ENCODE data around the gene MED17.

MED17 gene

GRCh38 chr11:93807980-93808379 is 23.9 kb downstream of the MED17 start:
- H2AFZ ChIP-seq (ENCODE audit: low read length): no peak overlapping the region
- H4K20me1 ChIP-seq (ENCODE audit: insufficient read depth, low read length): no peaks in the 10 kb centered on the region
- no peaks in the 10 kb centered on the region for H3K27me3 ChIP-seq (ENCODE audit: insufficient read depth, low read length)
- no peak for TF ChIP-seq EZH2 (IDR thresholded peaks at IDR 0.05; ENCODE audit: borderline replicate concordance, low read length)
- TF ChIP-seq, protein P1, sequence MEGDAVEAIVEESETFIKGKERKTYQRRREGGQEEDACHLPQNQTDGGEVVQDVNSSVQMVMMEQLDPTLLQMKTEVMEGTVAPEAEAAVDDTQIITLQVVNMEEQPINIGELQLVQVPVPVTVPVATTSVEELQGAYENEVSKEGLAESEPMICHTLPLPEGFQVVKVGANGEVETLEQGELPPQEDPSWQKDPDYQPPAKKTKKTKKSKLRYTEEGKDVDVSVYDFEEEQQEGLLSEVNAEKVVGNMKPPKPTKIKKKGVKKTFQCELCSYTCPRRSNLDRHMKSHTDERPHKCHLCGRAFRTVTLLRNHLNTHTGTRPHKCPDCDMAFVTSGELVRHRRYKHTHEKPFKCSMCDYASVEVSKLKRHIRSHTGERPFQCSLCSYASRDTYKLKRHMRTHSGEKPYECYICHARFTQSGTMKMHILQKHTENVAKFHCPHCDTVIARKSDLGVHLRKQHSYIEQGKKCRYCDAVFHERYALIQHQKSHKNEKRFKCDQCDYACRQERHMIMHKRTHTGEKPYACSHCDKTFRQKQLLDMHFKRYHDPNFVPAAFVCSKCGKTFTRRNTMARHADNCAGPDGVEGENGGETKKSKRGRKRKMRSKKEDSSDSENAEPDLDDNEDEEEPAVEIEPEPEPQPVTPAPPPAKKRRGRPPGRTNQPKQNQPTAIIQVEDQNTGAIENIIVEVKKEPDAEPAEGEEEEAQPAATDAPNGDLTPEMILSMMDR (IDR thresholded peaks at IDR 0.05; ENCODE audit: low read length): no peak
- H3K4me3 ChIP-seq (ENCODE audit: low read depth, low read length, poor library complexity, severe bottlenecking): no peak overlapping the region
- no peaks in the 10 kb centered on the region for H3K9me2 ChIP-seq (ENCODE audit: low read depth, low read length)
- H3F3A ChIP-seq (ENCODE audit: insufficient read depth, low read length): no peaks in the 10 kb centered on the region
- no peak overlapping the region for H3K9ac ChIP-seq (ENCODE audit: low read length)
- no peaks in the 10 kb centered on the region for H3K79me2 ChIP-seq (ENCODE audit: insufficient read depth, low read length)
- H3K9me3 ChIP-seq (ENCODE audit: low read length): no peaks in the 10 kb centered on the region
- no peaks in the 10 kb centered on the region for H3K4me1 ChIP-seq (ENCODE audit: insufficient read depth, low read length, severe bottlenecking)
- H3K4me2 ChIP-seq (ENCODE audit: low read length): no peak overlapping the region
- H3K27ac ChIP-seq (ENCODE audit: low read depth, low read length, poor library complexity, severe bottlenecking): no peak overlapping the region
- peaks cover 82% of the 10 kb centered on the region for H3K36me3 ChIP-seq (ENCODE audit: insufficient read depth, low read length)

DNA sequence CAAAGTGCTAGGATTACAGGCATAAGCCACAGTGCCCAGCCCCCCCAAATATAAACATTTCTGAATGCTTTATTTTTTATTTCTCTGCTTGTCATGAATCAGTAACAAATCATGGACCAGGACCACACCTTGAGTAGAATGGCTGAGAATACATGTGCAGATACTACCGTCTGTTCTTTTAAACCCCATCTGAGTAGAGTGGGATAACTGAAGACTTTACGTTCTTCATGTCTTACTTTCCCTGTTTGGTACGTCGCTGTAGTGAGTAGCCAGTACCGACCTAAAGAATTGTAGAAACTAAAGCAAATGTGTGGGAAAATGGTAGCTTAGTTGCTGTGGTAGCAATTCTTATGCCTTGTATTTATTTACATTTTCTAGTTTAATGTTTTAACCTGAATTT is 29.9 kb downstream of the MED17 start:
- no peak overlapping the region for H3K27ac ChIP-seq (ENCODE audit: low read depth, low read length, poor library complexity, severe bottlenecking)
- H3K4me2 ChIP-seq (ENCODE audit: low read length): no peak overlapping the region
- no peaks in the 10 kb centered on the region for H3K9me3 ChIP-seq (ENCODE audit: low read length)
- no peak overlapping the region for H3K4me3 ChIP-seq (ENCODE audit: low read depth, low read length, poor library complexity, severe bottlenecking)
- TF ChIP-seq, protein P1 (IDR thresholded peaks at IDR 0.05; ENCODE audit: low read length): no peak
- no peak for TF ChIP-seq EZH2 (IDR thresholded peaks at IDR 0.05; ENCODE audit: borderline replicate concordance, low read length)
- no peaks in the 10 kb centered on the region for H3K27me3 ChIP-seq (ENCODE audit: insufficient read depth, low read length)
- no peaks in the 10 kb centered on the region for H4K20me1 ChIP-seq (ENCODE audit: insufficient read depth, low read length)
- H3K79me2 ChIP-seq (ENCODE audit: insufficient read depth, low read length): no peaks in the 10 kb centered on the region
- no peaks in the 10 kb centered on the region for H3K9me2 ChIP-seq (ENCODE audit: low read depth, low read length)
- no peaks in the 10 kb centered on the region for H3F3A ChIP-seq (ENCODE audit: insufficient read depth, low read length)
- peaks cover 50% of the 10 kb centered on the region for H3K36me3 ChIP-seq (ENCODE audit: insufficient read depth, low read length)
- H3K4me1 ChIP-seq (ENCODE audit: insufficient read depth, low read length, severe bottlenecking): no peaks in the 10 kb centered on the region
- H2AFZ ChIP-seq (ENCODE audit: low read length): no peak overlapping the region
- no peak overlapping the region for H3K9ac ChIP-seq (ENCODE audit: low read length)

DNA sequence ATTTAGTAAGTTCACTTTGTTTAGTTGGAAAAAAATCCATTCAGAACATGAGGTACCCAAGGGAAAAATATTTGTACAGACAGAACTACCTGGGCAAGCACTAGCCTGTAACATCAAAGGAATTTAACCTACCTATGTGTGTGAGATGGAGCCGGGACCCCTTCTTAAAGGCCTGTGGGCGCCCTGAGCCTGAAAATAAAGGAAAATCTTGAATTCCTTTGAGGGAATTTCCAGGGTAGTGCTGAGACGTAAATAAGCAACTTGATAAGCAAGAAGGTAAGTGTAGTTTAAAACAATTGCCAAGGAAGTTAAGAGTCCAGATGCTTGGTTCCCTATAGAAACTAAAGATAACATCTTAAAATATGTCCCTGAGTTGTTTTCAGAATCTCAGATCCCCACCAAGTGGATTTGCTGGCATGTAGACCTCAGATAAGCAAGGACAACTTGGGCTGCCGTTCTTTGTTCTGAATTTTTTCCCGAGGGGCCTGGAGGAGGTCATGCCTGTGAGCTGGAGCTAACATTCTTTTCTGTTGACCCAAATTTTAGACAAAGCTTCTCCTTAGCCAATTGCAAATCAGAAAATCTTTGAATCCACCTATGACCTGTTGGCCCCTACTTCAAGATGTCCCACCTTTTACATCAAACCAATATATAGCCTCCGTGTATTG is 31.0 kb downstream of the MED17 start:
- Histone ChIP-seq H3K79me2 (ENCODE audit: insufficient read depth, low read length) (no peaks in the 10 kb centered on the region), H2AFZ (ENCODE audit: low read length) (no peak overlapping the region), H3F3A (ENCODE audit: insufficient read depth, low read length) (no peaks in the 10 kb centered on the region), H3K4me3 (ENCODE audit: low read depth, low read length, poor library complexity, severe bottlenecking) (no peak overlapping the region), H3K9ac (ENCODE audit: low read length) (no peak overlapping the region), H3K9me2 (ENCODE audit: low read depth, low read length) (no peaks in the 10 kb centered on the region), H3K27ac (ENCODE audit: low read depth, low read length, poor library complexity, severe bottlenecking) (no peak overlapping the region), H3K4me2 (ENCODE audit: low read length) (no peak overlapping the region), H3K9me3 (ENCODE audit: low read length) (no peaks in the 10 kb centered on the region), H3K27me3 (ENCODE audit: insufficient read depth, low read length) (no peaks in the 10 kb centered on the region), H3K36me3 (ENCODE audit: insufficient read depth, low read length) (peaks cover 40% of the 10 kb centered on the region), H3K4me1 (ENCODE audit: insufficient read depth, low read length, severe bottlenecking) (no peaks in the 10 kb centered on the region), H4K20me1 (ENCODE audit: insufficient read depth, low read length) (no peaks in the 10 kb centered on the region)
- no peak for TF ChIP-seq EZH2 (IDR thresholded peaks at IDR 0.05; ENCODE audit: borderline replicate concordance, low read length)
- TF ChIP-seq, protein P1 (IDR thresholded peaks at IDR 0.05; ENCODE audit: low read length): no peak

Measured in OCI-LY1 (cell line).